B cell (primary cell): ENCODE results near the gene GTPBP3. TPM values are rescaled to one million over a fixed set of nuclear protein-coding genes. Genes with fewer than 3 reads are reported as not detected.
A peak's percentile ranks its signal among the peaks of the same experiment; 100 is the strongest.

Source experiments
- ATAC-seq: fragments of 200-7000 bp; cut with Tn5 transposase; one replicate; pipeline ENCODE4 v1.10.0; 2021; ENCODE audit warnings: low read depth, mild to moderate bottlenecking, moderate number of reproducible peaks, moderate library complexity
- CTCF ChIA-PET: fragments of 350-600 bp; sonication (Branson Sonifier 250); formaldehyde crosslinking; loops from one replicate; lab custom pipeline; 2021; ENCODE audit warnings: antibody characterized with exemption, inconsistent platforms; lab: Charles Lee
- POLR2A ChIA-PET: fragments of 350-600 bp; sonication (Branson Sonifier 250); formaldehyde crosslinking; loops from one replicate; lab custom pipeline; 2021; ENCODE audit warnings: antibody characterized with exemption; lab: Charles Lee
- DNase-seq: peaks from one replicate; pipeline ENCODE4 v3.0.0; 2013
- H2AFZ ChIP-seq: 2 replicates; pipeline ENCODE4 v1.6.1; 2012; ENCODE audit warnings: mild to moderate bottlenecking, low read depth, low read length; ENCODE audit not compliant: insufficient read depth, poor library complexity, severe bottlenecking
- H3K27ac ChIP-seq, 2 donors: 1 replicate in 1 of 2; 2 replicates in 1 of 2; pipeline ENCODE4 v1.5.1; 2012 to 2013; ENCODE audit warnings: low read length in 2 of 2, mild to moderate bottlenecking in 2 of 2, moderate library complexity in 1 of 2
- H3K27me3 ChIP-seq, 4 experiments: fragments of 200-600 bp in 1 of 4; sonication (generic) in 1 of 4; replicated peaks in 1 of 4; 1 replicate in 2 of 4; 2 replicates in 2 of 4; pipeline versions ENCODE4 v1.6.1 to v1.7.0; 2013 to 2016; ENCODE audit warnings: low read length in 3 of 4, mild to moderate bottlenecking in 2 of 4, mixed read lengths in 1 of 4, moderate library complexity in 1 of 4; ENCODE audit not compliant: insufficient read depth in 4 of 4, control insufficient read depth in 3 of 4; ENCODE audit errors: control extremely low read depth in 1 of 4
- H3K36me3 ChIP-seq, 2 experiments: replicated peaks in 1 of 2; 1 replicate in 1 of 2; 2 replicates in 1 of 2; pipeline versions ENCODE4 v1.6.1 to v1.7.1; 2013; ENCODE audit warnings: low read length in 1 of 2; ENCODE audit not compliant: insufficient read depth in 2 of 2, control insufficient read depth in 1 of 2; ENCODE audit errors: control extremely low read depth in 1 of 2, extremely low read depth in 1 of 2
- H3K4me1 ChIP-seq, 2 donors: fragments of 200-600 bp in 1 of 2; sonication (generic) in 1 of 2; 1 replicate in 1 of 2; 2 replicates in 1 of 2; pipeline versions ENCODE4 v1.5.1 to v1.6.1; 2013 to 2017; ENCODE audit warnings: low read length in 2 of 2; ENCODE audit not compliant: control insufficient read depth in 2 of 2, insufficient read depth in 2 of 2
- H3K4me2 ChIP-seq: replicated peaks from 2 replicates; pipeline ENCODE3; 2012; ENCODE audit warnings: mild to moderate bottlenecking, low read depth, low read length; ENCODE audit not compliant: poor library complexity, severe bottlenecking
- H3K4me3 ChIP-seq, 5 experiments: fragments of 200-600 bp in 1 of 5; sonication (generic) in 1 of 5; 1 replicate in 3 of 5; 2 replicates in 2 of 5; pipeline versions ENCODE4 v1.5.1 to v1.7.0; 2011 to 2016; ENCODE audit warnings: low read length in 4 of 5, mild to moderate bottlenecking in 4 of 5, low read depth in 2 of 5, control low read depth in 1 of 5, moderate library complexity in 1 of 5; ENCODE audit not compliant: insufficient read depth in 1 of 5; ENCODE audit errors: control extremely low read depth in 1 of 5, extremely low read depth in 1 of 5
- H3K79me2 ChIP-seq: fragments of 200-600 bp; sonication (generic); one replicate; pipeline ENCODE4 v1.6.0; 2016; ENCODE audit warnings: low read length; ENCODE audit not compliant: control insufficient read depth, insufficient read depth
- H3K9ac ChIP-seq: fragments of 200-600 bp; sonication (generic); 2 replicates; pipeline ENCODE4 v1.6.1; 2017; ENCODE audit warnings: mild to moderate bottlenecking, low read length, moderate library complexity
- H3K9me3 ChIP-seq, 3 donors: one replicate each; pipeline versions ENCODE4 v1.6.1 to v1.7.1; 2013; ENCODE audit warnings: low read length in 2 of 3; ENCODE audit not compliant: control insufficient read depth in 2 of 3, insufficient read depth in 1 of 3; ENCODE audit errors: control extremely low read depth in 1 of 3
- H4K20me1 ChIP-seq: 2 replicates; pipeline ENCODE4 v1.6.0; 2012; ENCODE audit warnings: mild to moderate bottlenecking, low read length; ENCODE audit not compliant: insufficient read depth, control insufficient read depth, poor library complexity, severe bottlenecking
- H3K27ac Mint-ChIP-seq: one replicate; pipeline ENCODE4 v1.8.0; 2021; ENCODE audit warnings: mixed read lengths
- H3K27me3 Mint-ChIP-seq: one replicate; pipeline ENCODE4 v1.8.0; 2021; ENCODE audit warnings: mixed read lengths
- H3K4me1 Mint-ChIP-seq: one replicate; pipeline ENCODE4 v1.8.0; 2021; ENCODE audit warnings: mixed read lengths
- H3K4me3 Mint-ChIP-seq: one replicate; pipeline ENCODE4 v1.8.0; 2021; ENCODE audit warnings: mixed read lengths
- H3K9me3 Mint-ChIP-seq: one replicate; pipeline ENCODE4 v1.8.0; 2022; ENCODE audit warnings: mixed read lengths; ENCODE audit not compliant: insufficient read depth
- CTCF ChIP-seq: fragments of 200-600 bp; IDR thresholded peaks from one replicate; pipeline ENCODE4 v1.8.0; 2022; ENCODE audit warnings: antibody characterized with exemption, mild to moderate bottlenecking
- EZH2 ChIP-seq: IDR thresholded peaks from 2 replicates; pipeline ENCODE4 v1.6.1; 2012; ENCODE audit warnings: borderline replicate concordance, low read depth, mild to moderate bottlenecking, moderate library complexity, low read length; ENCODE audit not compliant: insufficient read depth, poor library complexity, severe bottlenecking
- WGBS: methylation state at CpG from one replicate; pipeline ENCODE4 v1.1.5; 2013; ENCODE audit warnings: missing lambda C conversion rate; ENCODE audit not compliant: insufficient coverage; 5-methylcytosine and 5-hydroxymethylcytosine counted together
- intact Hi-C: fragments of 100-400 bp; cut with micrococcal nuclease; formaldehyde crosslinking; loops from one replicate; pipeline ENCODE4 v1.10.0; 2022
- polyA plus RNA-seq: library from polyadenylated mRNA; depleted of rRNA; stranded (reverse); fragments of >200 nt; gene quantifications from 2 replicates; pipeline ENCODE4 v1.2.3, GENCODE V29; 2012
- total RNA-seq, 2 donors: library from RNA; stranded (reverse); fragments of 120-200 nt in 1 of 2; gene quantifications; 1 replicate in 1 of 2; 2 replicates in 1 of 2; pipeline versions ENCODE4 v1.2.3 to v1.2.4, GENCODE V29; 2013 to 2022

GTPBP3 gene
- total and polyA plus RNA-seq, 2 donors (not counting 1 experiment from before 2014, with no cell fraction given), result 41.6 to 44.9 TPM

GRCh38 chr19:17391371-17392151 is 54.2 kb downstream of the GTPBP3 start:
- no peak for ATAC-seq
- peak overlapping the region; percentile 68 for H3K9ac ChIP-seq
- no peak overlapping the region for H3K27ac ChIP-seq
- TF ChIP-seq EZH2 (no peak), CTCF (peak; percentile 26)
- H4K20me1 ChIP-seq, result no peaks in the 10 kb centered on the region
- H3K36me3 ChIP-seq, result no peaks in the 10 kb centered on the region
- H3K9me3 ChIP-seq, result peaks cover 0 to 14% (median 0%) of the 10 kb centered on the region in 3 donors
- no peaks in the 10 kb centered on the region for H3K79me2 ChIP-seq
- Mint-ChIP-seq H3K9me3 (peaks cover 3% of the 10 kb centered on the region), H3K27me3 (no peaks in the 10 kb centered on the region), H3K27ac (peak overlapping the region; percentile 37), H3K4me1 (peaks cover 21% of the 10 kb centered on the region), H3K4me3 (peak overlapping the region; percentile 91)
- DNase-seq, result no peak
- H2AFZ ChIP-seq, result peak overlapping the region; percentile 11
- H3K4me1 ChIP-seq, result peaks cover 23 to 27% of the 10 kb centered on the region in 2 donors
- ChIA-PET POLR2A (interaction anchor here (0.7 to 1.6 kb wide), 2 partner anchors 14 to 20 kb away, joined by 4 read pairs; partner anchors contain the start of gene BST2), CTCF (interaction anchor here (0.6 to 1.6 kb wide), 6 partner anchors 14 to 131 kb away, joined by 3 to 10 read pairs (median 4); partner anchors contain the start of genes ANO8 and BST2)
- H3K27me3 ChIP-seq, result peaks cover 0 to 19% (median 9%) of the 10 kb centered on the region in 4 experiments
- H3K4me2 ChIP-seq, result peak overlapping the region; percentile 99
- 3% methylated on average over 18 of the region's 26 CpGs for WGBS
- peak overlapping the region; percentile 28 to 66 (median 45) for H3K4me3 ChIP-seq
- intact Hi-C loops, result loop anchor here (1.0 kb wide), 4 partner anchors 14 to 78 kb away; partner anchors contain the start of gene BST2

Other genes starting within 250 kb of the GTPBP3 start
- 39.9 and 49.5 TPM in 2 replicates for gene USE1, start 122.2 kb upstream of the GTPBP3 start, total RNA-seq
- gene USE1, start 122.2 kb upstream of the GTPBP3 start, polyA plus RNA-seq, result 48.3 and 56.5 TPM in 2 replicates
- gene OCEL1, start 111.3 kb upstream of the GTPBP3 start, total RNA-seq, result 30.5 and 40.4 TPM in 2 replicates
- 12.0 and 28.5 TPM in 2 replicates for gene OCEL1, start 111.3 kb upstream of the GTPBP3 start, polyA plus RNA-seq
- gene NR2F6, start 91.6 kb upstream of the GTPBP3 start, total RNA-seq, result 4.9 and 5.1 TPM in 2 replicates
- 2.0 and 2.9 TPM in 2 replicates for gene NR2F6, start 91.6 kb upstream of the GTPBP3 start, polyA plus RNA-seq
- 0.12 and 0.39 TPM in 2 replicates for gene USHBP1, start 72.8 kb upstream of the GTPBP3 start, total RNA-seq
- gene USHBP1, start 72.8 kb upstream of the GTPBP3 start, polyA plus RNA-seq, result 0.03 TPM in 1 of 2 replicates, not detected in the other
- 126 and 129 TPM in 2 replicates for gene BABAM1, start 70.1 kb upstream of the GTPBP3 start, total RNA-seq
- gene BABAM1, start 70.1 kb upstream of the GTPBP3 start, polyA plus RNA-seq, result 98.6 and 105 TPM in 2 replicates
- gene ANKLE1, start 55.7 kb upstream of the GTPBP3 start, total RNA-seq, result 6.2 and 6.3 TPM in 2 replicates
- 6.0 and 7.6 TPM in 2 replicates for gene ANKLE1, start 55.7 kb upstream of the GTPBP3 start, polyA plus RNA-seq
- 7.2 and 9.7 TPM in 2 replicates for gene ABHD8, start 34.1 kb upstream of the GTPBP3 start, total RNA-seq
- gene ABHD8, start 34.1 kb upstream of the GTPBP3 start, polyA plus RNA-seq, result 4.6 and 5.2 TPM in 2 replicates
- gene MRPL34, start 31.7 kb upstream of the GTPBP3 start, total RNA-seq, result 40.7 and 45.7 TPM in 2 replicates
- gene MRPL34, start 31.7 kb upstream of the GTPBP3 start, polyA plus RNA-seq, result 15.1 and 16.5 TPM in 2 replicates
- 35.5 and 38.4 TPM in 2 replicates for gene DDA1, start 28.0 kb upstream of the GTPBP3 start, total RNA-seq
- 37.4 and 38.4 TPM in 2 replicates for gene DDA1, start 28.0 kb upstream of the GTPBP3 start, polyA plus RNA-seq
- gene ANO8, start 2.7 kb upstream of the GTPBP3 start, total RNA-seq, result 4.8 and 5.2 TPM in 2 replicates
- 2.7 and 3.0 TPM in 2 replicates for gene ANO8, start 2.7 kb upstream of the GTPBP3 start, polyA plus RNA-seq
- gene PLVAP, start 39.8 kb downstream of the GTPBP3 start, total RNA-seq, result not detected in 2 replicates
- 0.06 and 0.26 TPM in 2 replicates for gene PLVAP, start 39.8 kb downstream of the GTPBP3 start, polyA plus RNA-seq
- 3.4 and 3.8 TPM in 2 replicates for gene CCDC194, start 56.6 kb downstream of the GTPBP3 start, total RNA-seq
- gene CCDC194, start 56.6 kb downstream of the GTPBP3 start, polyA plus RNA-seq, result 0.65 and 1.4 TPM in 2 replicates
- gene BST2, start 68.1 kb downstream of the GTPBP3 start, total RNA-seq, result 59.7 and 66.0 TPM in 2 replicates
- gene BST2, start 68.1 kb downstream of the GTPBP3 start, polyA plus RNA-seq, result 64.5 and 79.5 TPM in 2 replicates
- 26.8 and 33.6 TPM in 2 replicates for gene MVB12A, start 82.5 kb downstream of the GTPBP3 start, total RNA-seq
- gene MVB12A, start 82.5 kb downstream of the GTPBP3 start, polyA plus RNA-seq, result 21.4 and 31.3 TPM in 2 replicates
- not detected in 2 replicates for gene TMEM221, start 111.1 kb downstream of the GTPBP3 start, total RNA-seq
- gene TMEM221, start 111.1 kb downstream of the GTPBP3 start, polyA plus RNA-seq, result not detected in 2 replicates
- not detected in 2 replicates for gene NXNL1, start 123.4 kb downstream of the GTPBP3 start, total RNA-seq
- gene NXNL1, start 123.4 kb downstream of the GTPBP3 start, polyA plus RNA-seq, result not detected in 2 replicates
- 9.5 and 11.5 TPM in 2 replicates for gene SLC27A1, start 133.0 kb downstream of the GTPBP3 start, total RNA-seq
- 4.1 and 5.1 TPM in 2 replicates for gene SLC27A1, start 133.0 kb downstream of the GTPBP3 start, polyA plus RNA-seq
- 83.3 and 88.5 TPM in 2 replicates for gene PGLS, start 174.1 kb downstream of the GTPBP3 start, total RNA-seq
- gene PGLS, start 174.1 kb downstream of the GTPBP3 start, polyA plus RNA-seq, result 55.2 and 74.2 TPM in 2 replicates
- gene COLGALT1, start 218.1 kb downstream of the GTPBP3 start, total RNA-seq, result 108 and 109 TPM in 2 replicates
- 126 and 219 TPM in 2 replicates for gene COLGALT1, start 218.1 kb downstream of the GTPBP3 start, polyA plus RNA-seq